ENCODE data around the gene CFAP65.

CFAP65 gene

DNA sequence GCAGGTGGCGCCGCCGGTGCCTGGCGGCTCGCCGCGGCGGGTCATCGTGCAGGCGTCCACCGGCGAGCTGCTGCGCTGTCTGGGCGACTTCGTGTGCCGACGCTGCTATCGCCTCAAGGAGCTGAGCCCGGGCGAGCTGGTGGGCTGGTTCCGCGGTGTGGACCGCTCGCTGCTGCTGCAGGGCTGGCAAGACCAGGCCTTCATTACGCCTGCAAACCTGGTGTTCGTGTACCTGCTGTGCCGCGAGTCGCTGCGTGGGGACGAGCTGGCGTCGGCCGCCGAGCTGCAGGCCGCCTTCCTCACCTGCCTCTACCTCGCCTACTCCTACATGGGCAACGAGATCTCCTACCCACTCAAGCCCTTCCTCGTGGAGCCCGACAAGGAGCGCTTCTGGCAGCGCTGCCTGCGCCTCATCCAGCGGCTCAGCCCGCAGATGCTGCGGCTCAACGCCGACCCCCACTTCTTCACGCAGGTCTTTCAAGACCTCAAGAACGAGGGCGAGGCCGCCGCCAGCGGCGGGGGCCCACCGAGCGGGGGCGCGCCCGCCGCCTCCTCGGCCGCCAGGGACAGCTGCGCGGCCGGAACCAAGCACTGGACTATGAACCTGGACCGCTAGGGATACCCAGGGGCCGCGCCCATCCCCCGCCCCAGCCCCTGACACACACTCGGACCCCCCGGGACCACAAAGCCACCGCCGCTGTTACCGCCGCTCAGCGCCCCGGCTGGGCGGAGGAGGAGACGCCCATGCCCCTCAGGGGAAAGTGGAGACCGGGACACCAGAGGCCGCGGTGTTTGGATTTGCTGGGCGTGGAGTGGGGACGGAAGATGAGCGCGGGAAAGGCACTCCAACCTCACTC lies 80.8 kb downstream of the CFAP65 start:
- no peak overlapping the region for H3K4me3 ChIP-seq (ENCODE audit: low read depth, low read length)
- no peak for DNase-seq (ENCODE audit: low read depth)
- TF ChIP-seq, protein P1, sequence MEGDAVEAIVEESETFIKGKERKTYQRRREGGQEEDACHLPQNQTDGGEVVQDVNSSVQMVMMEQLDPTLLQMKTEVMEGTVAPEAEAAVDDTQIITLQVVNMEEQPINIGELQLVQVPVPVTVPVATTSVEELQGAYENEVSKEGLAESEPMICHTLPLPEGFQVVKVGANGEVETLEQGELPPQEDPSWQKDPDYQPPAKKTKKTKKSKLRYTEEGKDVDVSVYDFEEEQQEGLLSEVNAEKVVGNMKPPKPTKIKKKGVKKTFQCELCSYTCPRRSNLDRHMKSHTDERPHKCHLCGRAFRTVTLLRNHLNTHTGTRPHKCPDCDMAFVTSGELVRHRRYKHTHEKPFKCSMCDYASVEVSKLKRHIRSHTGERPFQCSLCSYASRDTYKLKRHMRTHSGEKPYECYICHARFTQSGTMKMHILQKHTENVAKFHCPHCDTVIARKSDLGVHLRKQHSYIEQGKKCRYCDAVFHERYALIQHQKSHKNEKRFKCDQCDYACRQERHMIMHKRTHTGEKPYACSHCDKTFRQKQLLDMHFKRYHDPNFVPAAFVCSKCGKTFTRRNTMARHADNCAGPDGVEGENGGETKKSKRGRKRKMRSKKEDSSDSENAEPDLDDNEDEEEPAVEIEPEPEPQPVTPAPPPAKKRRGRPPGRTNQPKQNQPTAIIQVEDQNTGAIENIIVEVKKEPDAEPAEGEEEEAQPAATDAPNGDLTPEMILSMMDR (conservative IDR thresholded peaks at IDR 0.05; ENCODE audit: low read depth, low read length): no peak

DNA sequence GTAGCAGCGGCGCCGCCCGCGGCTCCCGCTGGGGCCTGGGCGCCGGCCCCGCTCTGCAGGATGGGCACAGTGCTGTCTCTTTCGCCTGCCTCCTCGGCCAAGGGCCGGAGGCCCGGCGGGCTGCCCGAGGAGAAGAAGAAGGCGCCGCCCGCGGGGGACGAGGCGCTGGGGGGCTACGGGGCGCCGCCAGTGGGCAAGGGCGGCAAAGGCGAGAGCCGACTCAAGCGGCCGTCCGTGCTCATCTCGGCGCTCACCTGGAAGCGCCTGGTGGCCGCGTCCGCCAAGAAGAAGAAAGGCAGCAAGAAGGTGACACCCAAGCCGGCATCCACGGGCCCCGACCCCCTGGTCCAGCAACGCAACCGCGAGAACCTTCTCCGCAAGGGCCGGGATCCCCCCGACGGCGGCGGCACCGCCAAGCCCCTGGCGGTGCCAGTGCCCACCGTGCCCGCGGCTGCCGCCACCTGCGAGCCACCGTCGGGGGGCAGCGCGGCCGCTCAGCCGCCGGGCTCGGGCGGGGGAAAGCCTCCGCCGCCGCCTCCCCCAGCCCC lies 81.5 kb downstream of the CFAP65 start:
- peak overlapping the region; percentile 40 for H3K4me3 ChIP-seq (ENCODE audit: low read depth, low read length)
- DNase-seq (ENCODE audit: low read depth): no peak
- TF ChIP-seq, protein P1 (conservative IDR thresholded peaks at IDR 0.05; ENCODE audit: low read depth, low read length): no peak

GRCh38 chr2:218959141-218959731 lies 82.1 kb downstream of the CFAP65 start, which contains the start of gene CDK5R2:
Gene CDK5R2 (plus strand): TSS chr2:218959666. CDS start chr2:218959821, 155 bp downstream.
- peak within 1 kb of the TSS; percentile 40 for H3K4me3 ChIP-seq (ENCODE audit: low read depth, low read length)
- DNase-seq (ENCODE audit: low read depth): peak; percentile 81
- TF ChIP-seq, protein P1 (conservative IDR thresholded peaks at IDR 0.05; ENCODE audit: low read depth, low read length): no peak

DNA sequence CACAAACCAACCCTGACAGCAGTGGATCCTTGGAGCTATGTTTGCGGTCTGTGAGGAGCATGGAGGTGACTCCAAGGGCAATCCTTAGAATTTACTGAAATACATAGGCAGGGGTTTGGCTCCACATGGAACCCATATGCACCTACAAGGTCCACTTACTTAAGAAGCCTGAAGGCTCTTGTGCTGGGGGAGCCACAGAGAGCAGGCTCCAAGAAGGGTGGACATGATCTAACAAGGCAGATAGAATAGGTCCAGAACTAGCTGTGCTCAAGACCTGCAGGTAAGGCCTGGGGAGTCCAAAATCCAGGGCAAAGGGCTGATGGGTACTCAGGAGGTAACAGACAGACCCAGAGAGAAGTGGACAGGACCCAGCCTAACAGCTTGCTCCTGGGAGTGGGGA lies 83.0 kb downstream of the CFAP65 start:
- TF ChIP-seq, protein P1 (conservative IDR thresholded peaks at IDR 0.05; ENCODE audit: low read depth, low read length): no peak
- DNase-seq (ENCODE audit: low read depth): no peak
- H3K4me3 ChIP-seq (ENCODE audit: low read depth, low read length): no peak overlapping the region

DNA sequence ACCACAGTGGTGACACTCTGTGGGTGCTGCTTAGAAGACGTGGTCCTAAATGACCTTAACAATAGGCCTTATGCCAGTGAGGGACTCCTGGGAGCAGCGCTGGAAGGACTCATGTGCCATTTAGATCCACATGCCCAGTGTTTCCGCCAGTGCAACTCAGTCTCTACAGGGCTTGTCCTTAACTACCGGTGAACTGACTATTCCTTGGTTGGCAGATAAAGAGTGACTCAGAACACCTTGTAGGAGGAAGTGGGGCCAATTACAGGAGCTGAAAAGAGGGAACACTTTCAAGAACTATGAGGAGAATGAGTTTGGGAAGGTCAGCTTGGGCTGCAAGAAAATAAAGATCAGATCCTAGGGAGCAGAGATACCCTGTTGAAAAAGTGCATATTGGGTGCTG lies 83.6 kb downstream of the CFAP65 start:
- TF ChIP-seq, protein P1 (conservative IDR thresholded peaks at IDR 0.05; ENCODE audit: low read depth, low read length): no peak
- no peak for DNase-seq (ENCODE audit: low read depth)
- H3K4me3 ChIP-seq (ENCODE audit: low read depth, low read length): no peak overlapping the region

DNA sequence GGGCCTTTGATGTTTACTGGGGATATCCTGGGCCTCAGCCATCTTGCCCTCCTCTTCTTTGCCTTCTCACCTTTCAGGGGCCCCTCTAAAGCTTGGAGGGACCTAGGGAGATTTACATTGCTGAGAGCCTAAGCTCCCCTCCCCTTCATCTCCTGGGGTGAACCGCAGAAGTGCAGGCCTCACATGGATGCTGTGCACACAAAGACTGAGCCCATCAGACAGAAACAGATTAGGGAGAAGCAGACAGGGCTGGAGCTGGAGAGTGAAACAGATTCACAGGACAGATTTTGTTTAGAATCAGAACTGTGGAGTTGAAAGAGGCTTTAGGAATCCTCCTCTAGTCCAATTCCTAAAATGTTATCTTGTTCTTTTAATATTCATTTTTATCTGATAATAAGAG lies 85.3 kb downstream of the CFAP65 start:
- TF ChIP-seq, protein P1 (conservative IDR thresholded peaks at IDR 0.05; ENCODE audit: low read depth, low read length): no peak
- no peak overlapping the region for H3K4me3 ChIP-seq (ENCODE audit: low read depth, low read length)
- no peak for DNase-seq (ENCODE audit: low read depth)
